Tibial nerve (tissue), 4 donors: ENCODE data around the gene TMEM167A. TPM values are rescaled to one million over a fixed set of nuclear protein-coding genes. Genes with fewer than 3 reads are reported as not detected.

ENCODE experiments used
- DNase-seq, 2 donors: peaks; one replicate each; pipeline ENCODE4 v3.0.0-alpha.2; 2019; ENCODE audit warnings: low spot score in 2 of 2
- H3K27ac ChIP-seq, 4 donors: fragments of 200-600 bp; sonication (generic) in 3 of 4; one replicate each; pipeline ENCODE4 v1.5.1; 2017 to 2019; ENCODE audit warnings: mild to moderate bottlenecking in 1 of 4
- H3K27me3 ChIP-seq, 2 donors: fragments of 200-600 bp; sonication (generic) in 1 of 2; one replicate each; pipeline versions ENCODE4 v1.5.1 to v1.6.0; 2017 to 2019
- H3K36me3 ChIP-seq, 3 donors: fragments of 200-600 bp; sonication (generic); one replicate each; pipeline ENCODE4 v1.5.1; 2018 to 2019
- H3K4me1 ChIP-seq, 4 donors: fragments of 200-600 bp; sonication (generic) in 3 of 4; one replicate each; pipeline ENCODE4 v1.5.1; 2017 to 2019
- H3K4me3 ChIP-seq, 4 donors: fragments of 200-600 bp; sonication (generic) in 3 of 4; one replicate each; pipeline ENCODE4 v1.5.1; 2017 to 2019; ENCODE audit warnings: mild to moderate bottlenecking in 1 of 4, moderate library complexity in 1 of 4
- H3K9me3 ChIP-seq, 4 donors: fragments of 200-600 bp; sonication (generic) in 3 of 4; one replicate each; pipeline ENCODE4 v1.5.1; 2017 to 2019
- EP300 ChIP-seq, 2 donors: sonication (generic); formaldehyde crosslinking; IDR thresholded peaks; one replicate each; pipeline ENCODE4 v1.6.1; 2017; ENCODE audit warnings: antibody characterized with exemption in 2 of 2, mild to moderate bottlenecking in 1 of 2
- POLR2A ChIP-seq, 2 donors: fragments of 450-650 bp; IDR thresholded peaks; one replicate each; pipeline ENCODE4 v1.6.1; 2017; ENCODE audit warnings: antibody characterized with exemption in 2 of 2, mild to moderate bottlenecking in 2 of 2, moderate library complexity in 2 of 2
- WGBS, 2 donors: methylation state at CpG; one replicate each; pipeline ENCODE4 v1.1.5; 2018; 5-methylcytosine and 5-hydroxymethylcytosine counted together
- total RNA-seq, 4 donors: library from RNA; depleted of rRNA; stranded (reverse); fragments of >200 nt; gene quantifications; one replicate each; pipeline ENCODE4 v1.1.0, GENCODE V29; 2016
- TF ChIP-seq, protein P1 (sequence below), 5 experiments: fragments of 200-600 bp in 3 of 5; fragments of 450-650 bp in 2 of 5; sonication (generic) in 3 of 5; IDR thresholded peaks; one replicate each; pipeline ENCODE4 v1.5.1; 2016 to 2019; ENCODE audit warnings: antibody characterized with exemption in 5 of 5, mild to moderate bottlenecking in 3 of 5, moderate library complexity in 2 of 5

TMEM167A gene
- total RNA-seq, 4 donors from 2014 or later = 27.8 to 44.6 (median 35.4) TPM

DNA sequence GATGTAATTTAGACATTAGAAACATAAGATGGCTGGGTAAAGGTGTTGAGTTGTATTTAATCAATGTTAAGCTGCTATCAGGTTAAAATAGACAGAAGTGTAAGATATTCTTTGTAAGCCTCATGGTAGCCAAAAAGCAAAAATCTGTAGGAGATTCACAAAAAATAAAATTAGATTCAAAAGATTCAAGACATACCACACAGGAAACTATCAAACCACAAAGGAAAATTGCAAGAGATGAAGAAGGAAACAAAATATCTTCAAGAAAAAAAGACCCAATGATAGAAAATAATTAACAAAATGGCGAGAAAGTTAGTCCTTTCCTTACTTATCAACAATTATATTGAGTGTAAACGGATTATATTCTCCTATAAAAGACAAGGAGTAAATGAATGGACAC, 15.4 kb upstream of the TMEM167A start:
- no peaks in the 10 kb centered on the region for H3K36me3 ChIP-seq
- H3K9me3 ChIP-seq = peaks cover 0 to 21% (median 4%) of the 10 kb centered on the region in 4 donors
- no peak overlapping the region for H3K27ac ChIP-seq
- TF ChIP-seq EP300 (IDR thresholded peaks at IDR 0.05) (no peak), POLR2A (IDR thresholded peaks at IDR 0.05) (no peak)
- TF ChIP-seq, protein P1, sequence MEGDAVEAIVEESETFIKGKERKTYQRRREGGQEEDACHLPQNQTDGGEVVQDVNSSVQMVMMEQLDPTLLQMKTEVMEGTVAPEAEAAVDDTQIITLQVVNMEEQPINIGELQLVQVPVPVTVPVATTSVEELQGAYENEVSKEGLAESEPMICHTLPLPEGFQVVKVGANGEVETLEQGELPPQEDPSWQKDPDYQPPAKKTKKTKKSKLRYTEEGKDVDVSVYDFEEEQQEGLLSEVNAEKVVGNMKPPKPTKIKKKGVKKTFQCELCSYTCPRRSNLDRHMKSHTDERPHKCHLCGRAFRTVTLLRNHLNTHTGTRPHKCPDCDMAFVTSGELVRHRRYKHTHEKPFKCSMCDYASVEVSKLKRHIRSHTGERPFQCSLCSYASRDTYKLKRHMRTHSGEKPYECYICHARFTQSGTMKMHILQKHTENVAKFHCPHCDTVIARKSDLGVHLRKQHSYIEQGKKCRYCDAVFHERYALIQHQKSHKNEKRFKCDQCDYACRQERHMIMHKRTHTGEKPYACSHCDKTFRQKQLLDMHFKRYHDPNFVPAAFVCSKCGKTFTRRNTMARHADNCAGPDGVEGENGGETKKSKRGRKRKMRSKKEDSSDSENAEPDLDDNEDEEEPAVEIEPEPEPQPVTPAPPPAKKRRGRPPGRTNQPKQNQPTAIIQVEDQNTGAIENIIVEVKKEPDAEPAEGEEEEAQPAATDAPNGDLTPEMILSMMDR (IDR thresholded peaks at IDR 0.05) = no peak
- DNase-seq = no peak
- WGBS, 2 donors = 93 to 96% methylated on average over 2 of the region's 2 CpGs
- H3K4me1 ChIP-seq = no peaks in the 10 kb centered on the region
- H3K4me3 ChIP-seq = no peak overlapping the region
- no peaks in the 10 kb centered on the region for H3K27me3 ChIP-seq

DNA sequence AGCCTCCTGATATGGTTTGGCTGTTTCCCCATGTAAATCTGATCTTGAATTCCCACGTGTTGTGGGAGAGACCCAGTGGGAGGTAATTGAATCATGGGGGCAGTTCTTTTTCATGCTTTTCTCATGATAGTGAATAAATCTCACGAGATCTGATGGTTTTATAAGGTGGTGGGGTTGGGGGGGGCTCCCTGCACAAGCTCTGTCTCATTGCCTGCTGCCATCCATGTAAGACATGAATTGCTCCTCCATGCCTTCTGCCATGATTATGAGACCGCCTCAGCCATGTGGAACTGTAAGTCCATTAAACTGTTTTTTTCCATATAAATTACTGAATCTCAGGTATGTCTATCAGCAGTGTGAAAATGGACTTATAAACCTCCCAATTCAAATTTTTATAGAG, 13.0 kb upstream of the TMEM167A start:
- Histone ChIP-seq H3K9me3 (peaks cover 0 to 21% (median 4%) of the 10 kb centered on the region in 4 donors), H3K36me3 (no peaks in the 10 kb centered on the region), H3K4me3 (no peak overlapping the region), H3K27me3 (no peaks in the 10 kb centered on the region), H3K27ac (no peak overlapping the region), H3K4me1 (no peaks in the 10 kb centered on the region)
- TF ChIP-seq POLR2A (IDR thresholded peaks at IDR 0.05) = no peak
- no peak for TF ChIP-seq EP300 (IDR thresholded peaks at IDR 0.05)
- TF ChIP-seq, protein P1 (IDR thresholded peaks at IDR 0.05) = no peak
- 87 to 95% methylated on average over 3 of the region's 3 CpGs for WGBS, 2 donors
- DNase-seq = no peak

DNA sequence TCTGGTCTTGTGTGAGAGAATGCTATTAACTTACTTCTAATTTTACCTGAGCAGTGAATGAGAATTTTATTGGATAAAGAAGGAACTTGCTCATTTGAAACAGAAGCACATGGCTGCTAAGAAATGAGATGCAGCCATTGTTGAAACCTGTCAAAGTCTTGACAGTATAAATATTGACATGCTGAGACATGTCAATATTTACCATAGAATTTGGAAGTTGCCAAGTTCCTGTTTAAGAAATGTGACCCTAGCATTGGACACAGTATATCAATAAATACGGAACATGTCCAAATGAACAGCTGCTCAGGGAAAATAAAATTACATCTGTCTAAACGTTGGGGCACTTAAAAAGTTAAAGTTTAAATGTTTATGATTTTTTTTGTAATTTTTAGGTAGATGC, 7.9 kb upstream of the TMEM167A start:
- Histone ChIP-seq H3K27ac (no peak overlapping the region), H3K27me3 (no peaks in the 10 kb centered on the region), H3K4me1 (no peaks in the 10 kb centered on the region), H3K36me3 (no peaks in the 10 kb centered on the region), H3K4me3 (no peak overlapping the region), H3K9me3 (no peaks in the 10 kb centered on the region)
- WGBS, 2 donors = 61% methylated on average over 2 of the region's 2 CpGs
- TF ChIP-seq EP300 (IDR thresholded peaks at IDR 0.05) (no peak), POLR2A (IDR thresholded peaks at IDR 0.05) (no peak)
- TF ChIP-seq, protein P1 (IDR thresholded peaks at IDR 0.05) = no peak
- no peak for DNase-seq

DNA sequence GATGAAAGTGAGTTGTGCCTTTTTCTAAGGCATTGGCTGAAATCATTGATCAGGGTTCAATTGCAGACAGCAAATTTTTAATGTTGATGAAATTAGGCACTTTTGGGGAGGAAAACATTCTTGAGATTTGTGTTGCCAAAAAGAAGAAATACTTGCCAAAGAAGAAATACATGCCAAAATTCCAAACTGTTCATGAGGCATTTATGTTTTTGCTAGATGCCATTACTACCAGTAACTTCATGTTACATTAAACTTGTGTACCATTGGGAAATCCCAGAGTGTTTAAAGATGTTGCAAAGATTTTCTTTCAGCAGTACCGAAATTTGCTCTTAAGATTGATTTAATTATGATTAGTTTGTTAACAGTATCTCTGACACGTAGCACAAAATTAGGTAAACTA, 7.1 kb upstream of the TMEM167A start:
- no peak for DNase-seq
- H3K27me3 ChIP-seq = no peaks in the 10 kb centered on the region
- no peaks in the 10 kb centered on the region for H3K36me3 ChIP-seq
- H3K27ac ChIP-seq = no peak overlapping the region
- H3K9me3 ChIP-seq = no peaks in the 10 kb centered on the region
- WGBS, 2 donors = 88 to 97% methylated on average over 2 of the region's 2 CpGs
- TF ChIP-seq POLR2A (IDR thresholded peaks at IDR 0.05) = no peak
- TF ChIP-seq EP300 (IDR thresholded peaks at IDR 0.05) = no peak
- TF ChIP-seq, protein P1 (IDR thresholded peaks at IDR 0.05) = no peak
- H3K4me3 ChIP-seq = no peak overlapping the region
- H3K4me1 ChIP-seq = no peaks in the 10 kb centered on the region

DNA sequence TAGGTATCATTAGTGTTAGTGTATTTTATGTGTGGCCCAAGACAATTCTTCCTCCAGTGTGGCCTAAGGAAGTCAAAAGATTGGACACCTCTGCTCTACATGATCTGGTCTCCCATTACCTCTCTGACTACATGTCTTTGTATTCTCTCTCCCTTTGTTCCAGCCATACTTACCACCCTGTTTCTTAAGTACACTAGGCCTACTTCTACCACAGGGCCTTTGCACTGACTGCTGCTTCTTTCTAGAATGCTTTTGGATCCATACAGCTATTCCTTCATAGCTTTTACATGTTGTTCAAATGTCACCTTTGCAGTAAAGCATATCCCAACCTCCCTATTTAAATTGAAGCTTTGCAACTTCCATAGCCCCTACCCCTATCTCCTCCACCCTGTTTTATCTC, 5.6 kb upstream of the TMEM167A start:
- TF ChIP-seq, protein P1 (IDR thresholded peaks at IDR 0.05) = no peak
- TF ChIP-seq EP300 (IDR thresholded peaks at IDR 0.05) = no peak
- TF ChIP-seq POLR2A (IDR thresholded peaks at IDR 0.05) = no peak
- Histone ChIP-seq H3K27ac (no peak overlapping the region), H3K36me3 (no peaks in the 10 kb centered on the region), H3K9me3 (no peaks in the 10 kb centered on the region), H3K4me1 (peaks cover 0 to 13% (median 3%) of the 10 kb centered on the region in 4 donors), H3K4me3 (no peak overlapping the region), H3K27me3 (no peaks in the 10 kb centered on the region)
- DNase-seq = no peak
